HepG2 (cell line): Measurements from ENCODE around the gene SUPT6H. TPM values are rescaled to one million over a fixed set of nuclear protein-coding genes. Genes with fewer than 3 reads are reported as not detected.

Experiments
- ATF7 ChIP-seq, 2 experiments: fragments of 450-650 bp in 1 of 2; sonication (generic) in 1 of 2; formaldehyde crosslinking in 1 of 2; IDR thresholded peaks; 2 replicates each; pipeline versions ENCODE4 v1.4.0 to v1.6.1; 2016 to 2020; ENCODE audit warnings: antibody characterized with exemption in 1 of 2, mild to moderate bottlenecking in 1 of 2, missing genetic modification reagents in 1 of 2
- BCL6 ChIP-seq: IDR thresholded peaks from 2 replicates; pipeline ENCODE4 v1.6.1; 2016; ENCODE audit warnings: missing genetic modification reagents, missing compliant biosample characterization
- CEBPB ChIP-seq: IDR thresholded peaks from 2 replicates; pipeline ENCODE4 v1.6.1; 2011; ENCODE audit warnings: low read depth, low read length, improper control_type of control experiment, borderline replicate concordance
- FOXK2 ChIP-seq: fragments of 450-650 bp; IDR thresholded peaks from 2 replicates; pipeline ENCODE4 v1.6.1; 2016
- HMGA1 ChIP-seq: sonication (generic); formaldehyde crosslinking; conservative IDR thresholded peaks from 2 replicates; pipeline ENCODE4 v1.4.0; 2020; ENCODE audit warnings: missing genetic modification reagents
- PHF21A ChIP-seq: sonication (generic); formaldehyde crosslinking; IDR thresholded peaks from 2 replicates; pipeline ENCODE4 v1.5.0; 2020; ENCODE audit warnings: mild to moderate bottlenecking, missing genetic modification reagents
- PLRG1 ChIP-seq: fragments of 450-650 bp; conservative IDR thresholded peaks from 2 replicates; pipeline ENCODE4 v1.6.1; 2016
- RXRB ChIP-seq: IDR thresholded peaks from 2 replicates; pipeline ENCODE4 v1.6.1; 2016; ENCODE audit warnings: borderline replicate concordance, missing genetic modification reagents, missing compliant biosample characterization
- ZBTB1 ChIP-seq: sonication (generic); formaldehyde crosslinking; IDR thresholded peaks from 2 replicates; pipeline ENCODE4 v1.4.0; 2020; ENCODE audit warnings: missing genetic modification reagents, borderline replicate concordance
- ZFP37 ChIP-seq: sonication (generic); formaldehyde crosslinking; IDR thresholded peaks from 2 replicates; pipeline ENCODE4 v1.4.0; 2020; ENCODE audit warnings: missing genetic modification reagents, borderline replicate concordance
- ZFX ChIP-seq: sonication (generic); formaldehyde crosslinking; IDR thresholded peaks from 2 replicates; pipeline ENCODE4 v1.4.0; 2020; ENCODE audit warnings: mild to moderate bottlenecking, low read depth, missing genetic modification reagents, moderate library complexity
- ZNF343 ChIP-seq: sonication (generic); formaldehyde crosslinking; IDR thresholded peaks from 2 replicates; pipeline ENCODE4 v1.4.0; 2020; ENCODE audit warnings: mild to moderate bottlenecking, missing genetic modification reagents
- ZNF441 ChIP-seq: sonication (generic); formaldehyde crosslinking; IDR thresholded peaks from 2 replicates; pipeline ENCODE4 v1.7.0; 2021; ENCODE audit warnings: missing genetic modification reagents, borderline replicate concordance
- ZNF569 ChIP-seq: sonication (generic); formaldehyde crosslinking; IDR thresholded peaks from 2 replicates; pipeline ENCODE4 v1.5.0; 2020; ENCODE audit warnings: mild to moderate bottlenecking, missing genetic modification reagents, moderate library complexity, borderline replicate concordance
- ZNF570 ChIP-seq: sonication (generic); formaldehyde crosslinking; IDR thresholded peaks from 2 replicates; pipeline ENCODE4 v1.4.0; 2020; ENCODE audit warnings: mild to moderate bottlenecking, missing genetic modification reagents, borderline replicate concordance
- ZSCAN21 ChIP-seq: sonication (generic); formaldehyde crosslinking; IDR thresholded peaks from 2 replicates; pipeline ENCODE4 v1.8.0; 2022; ENCODE audit warnings: mild to moderate bottlenecking, missing genetic modification reagents, moderate library complexity, borderline replicate concordance
- polyA plus RNA-seq, 8 experiments: library from polyadenylated mRNA; depleted of rRNA in 3 of 8; stranded (reverse) in 7 of 8; unstranded in 1 of 8; fragments of >200 nt; fragmentation: Illumina TruSeq in 4 of 8; extraction: Trizol in 4 of 8; gene quantifications; 2 replicates each; pipeline versions ENCODE4 v1.2.1 to v1.2.3, GENCODE V29; 2011 to 2016; ENCODE audit warnings: low read depth in 4 of 8, missing spikeins in 1 of 8, mixed read lengths in 1 of 8; ENCODE audit not compliant: insufficient read depth in 1 of 8
- total RNA-seq, 5 experiments: library from RNA; depleted of rRNA; stranded (reverse); fragments of >200 nt; fragmentation: Illumina TruSeq; extraction: Trizol; gene quantifications; 2 replicates each; pipeline ENCODE4 v1.2.3, GENCODE V29; 2016; ENCODE audit warnings: low read depth in 1 of 5
- TF ChIP-seq, protein P1 (sequence below): sonication (generic); formaldehyde crosslinking; IDR thresholded peaks from 2 replicates; pipeline ENCODE4 v1.8.0; 2022; ENCODE audit warnings: mild to moderate bottlenecking, missing genetic modification reagents, borderline replicate concordance
- TF ChIP-seq, protein P2 (sequence below): fragments of 450-650 bp; IDR thresholded peaks from 2 replicates; pipeline ENCODE4 v1.6.1; 2016
- TF ChIP-seq, protein P3 (sequence below): sonication (generic); formaldehyde crosslinking; IDR thresholded peaks from 2 replicates; pipeline ENCODE4 v1.4.0; 2020; ENCODE audit warnings: missing genetic modification reagents
- TF ChIP-seq, protein P4 (sequence below): IDR thresholded peaks from 2 replicates; pipeline ENCODE4 v1.6.1; 2016; ENCODE audit warnings: low read depth
- TF ChIP-seq, protein P5 (sequence below): sonication (generic); formaldehyde crosslinking; IDR thresholded peaks from 2 replicates; pipeline ENCODE4 v1.4.0; 2020; ENCODE audit warnings: mild to moderate bottlenecking, low read depth, missing genetic modification reagents

The SUPT6H gene
- total and polyA plus RNA-seq, 2 of the 13 experiments (the other 11 are each of a cell fraction or from before 2014, with no cell fraction given) = 32.7 to 39.9 TPM

DNA sequence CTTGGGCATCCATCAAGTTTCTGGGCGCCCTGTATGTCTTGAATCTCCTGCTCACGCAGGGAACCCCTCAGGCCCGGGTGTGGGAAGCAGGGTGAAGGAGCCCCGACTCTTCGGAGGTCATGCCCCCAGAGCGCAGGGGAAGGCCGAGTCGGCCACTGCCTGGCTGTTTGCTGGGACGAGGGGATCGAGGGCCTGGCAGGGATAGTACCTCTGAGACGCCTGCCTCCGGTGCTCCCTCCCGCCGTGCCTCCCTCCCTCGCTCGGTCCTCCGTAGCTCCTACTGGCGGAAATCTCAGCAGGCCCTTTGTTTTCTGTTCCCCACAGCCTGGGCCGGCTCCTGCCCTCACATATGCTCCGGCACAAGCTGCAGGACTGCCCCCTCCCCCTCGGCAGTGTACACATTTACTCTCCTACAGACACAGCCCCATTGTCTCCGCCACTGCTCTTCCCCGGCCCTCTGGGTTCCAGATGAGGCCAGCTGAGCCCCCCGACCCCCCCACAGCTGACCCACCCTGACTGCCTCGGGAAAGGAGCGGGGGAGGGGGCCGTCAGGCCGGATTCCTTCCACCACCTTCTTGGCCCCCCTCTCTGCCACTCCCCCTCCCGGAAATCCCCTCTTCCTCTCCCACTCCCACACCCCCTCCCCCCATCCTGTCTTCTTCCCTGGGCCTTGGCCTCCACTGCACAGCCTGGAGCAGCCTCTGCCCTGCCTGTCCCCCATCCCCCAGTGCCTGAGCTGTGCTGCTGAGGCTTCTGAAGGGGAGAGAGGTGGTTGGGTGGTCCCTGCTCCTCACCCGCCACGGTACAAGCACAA lies 83.2 kb downstream of the SUPT6H start (continued):
- TF ChIP-seq, protein P1, sequence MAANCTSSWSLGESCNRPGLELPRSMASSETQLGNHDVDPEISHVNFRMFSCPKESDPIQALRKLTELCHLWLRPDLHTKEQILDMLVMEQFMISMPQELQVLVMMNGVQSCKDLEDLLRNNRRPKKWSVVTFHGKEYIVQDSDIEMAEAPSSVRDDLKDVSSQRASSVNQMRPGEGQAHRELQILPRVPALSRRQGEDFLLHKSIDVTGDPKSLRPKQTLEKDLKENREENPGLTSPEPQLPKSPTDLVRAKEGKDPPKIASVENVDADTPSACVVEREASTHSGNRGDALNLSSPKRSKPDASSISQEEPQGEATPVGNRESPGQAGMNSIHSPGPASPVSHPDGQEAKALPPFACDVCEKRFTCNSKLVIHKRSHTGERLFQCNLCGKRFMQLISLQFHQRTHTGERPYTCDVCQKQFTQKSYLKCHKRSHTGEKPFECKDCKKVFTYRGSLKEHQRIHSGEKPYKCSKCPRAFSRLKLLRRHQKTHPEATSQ = no peak
- TF ChIP-seq ZSCAN21 (CRISPR knock-in tag) (peak; percentile 75; the same call in 1 of the 2 replicates), ZNF441 (CRISPR knock-in tag) (no peak), ZNF343 (CRISPR knock-in tag) (no peak), RXRB (CRISPR knock-in tag) (peak; percentile 45), ATF7 (IDR thresholded peaks at IDR 0.05) (no peak), ATF7 (CRISPR knock-in tag; IDR thresholded peaks at IDR 0.05) (no peak), BCL6 (CRISPR knock-in tag) (no peak), ZNF570 (no peak), PLRG1 (no peak), ZNF569 (no peak), HMGA1 (CRISPR knock-in tag) (no peak), CEBPB (no peak), ZFX (peak; percentile 73), ZBTB1 (CRISPR knock-in tag) (no peak), PHF21A (CRISPR knock-in tag) (peak; percentile 90), FOXK2 (no peak), ZFP37 (CRISPR knock-in tag) (no peak)
- TF ChIP-seq, protein P2, sequence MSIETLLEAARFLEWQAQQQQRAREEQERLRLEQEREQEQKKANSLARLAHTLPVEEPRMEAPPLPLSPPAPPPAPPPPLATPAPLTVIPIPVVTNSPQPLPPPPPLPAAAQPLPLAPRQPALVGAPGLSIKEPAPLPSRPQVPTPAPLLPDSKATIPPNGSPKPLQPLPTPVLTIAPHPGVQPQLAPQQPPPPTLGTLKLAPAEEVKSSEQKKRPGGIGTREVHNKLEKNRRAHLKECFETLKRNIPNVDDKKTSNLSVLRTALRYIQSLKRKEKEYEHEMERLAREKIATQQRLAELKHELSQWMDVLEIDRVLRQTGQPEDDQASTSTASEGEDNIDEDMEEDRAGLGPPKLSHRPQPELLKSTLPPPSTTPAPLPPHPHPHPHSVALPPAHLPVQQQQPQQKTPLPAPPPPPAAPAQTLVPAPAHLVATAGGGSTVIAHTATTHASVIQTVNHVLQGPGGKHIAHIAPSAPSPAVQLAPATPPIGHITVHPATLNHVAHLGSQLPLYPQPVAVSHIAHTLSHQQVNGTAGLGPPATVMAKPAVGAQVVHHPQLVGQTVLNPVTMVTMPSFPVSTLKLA = peak; percentile 16; the same call in 1 of the 2 replicates
- TF ChIP-seq, protein P3, sequence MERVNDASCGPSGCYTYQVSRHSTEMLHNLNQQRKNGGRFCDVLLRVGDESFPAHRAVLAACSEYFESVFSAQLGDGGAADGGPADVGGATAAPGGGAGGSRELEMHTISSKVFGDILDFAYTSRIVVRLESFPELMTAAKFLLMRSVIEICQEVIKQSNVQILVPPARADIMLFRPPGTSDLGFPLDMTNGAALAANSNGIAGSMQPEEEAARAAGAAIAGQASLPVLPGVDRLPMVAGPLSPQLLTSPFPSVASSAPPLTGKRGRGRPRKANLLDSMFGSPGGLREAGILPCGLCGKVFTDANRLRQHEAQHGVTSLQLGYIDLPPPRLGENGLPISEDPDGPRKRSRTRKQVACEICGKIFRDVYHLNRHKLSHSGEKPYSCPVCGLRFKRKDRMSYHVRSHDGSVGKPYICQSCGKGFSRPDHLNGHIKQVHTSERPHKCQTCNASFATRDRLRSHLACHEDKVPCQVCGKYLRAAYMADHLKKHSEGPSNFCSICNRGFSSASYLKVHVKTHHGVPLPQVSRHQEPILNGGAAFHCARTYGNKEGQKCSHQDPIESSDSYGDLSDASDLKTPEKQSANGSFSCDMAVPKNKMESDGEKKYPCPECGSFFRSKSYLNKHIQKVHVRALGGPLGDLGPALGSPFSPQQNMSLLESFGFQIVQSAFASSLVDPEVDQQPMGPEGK (CRISPR knock-in tag) = peak; percentile 99
- TF ChIP-seq, protein P4, sequence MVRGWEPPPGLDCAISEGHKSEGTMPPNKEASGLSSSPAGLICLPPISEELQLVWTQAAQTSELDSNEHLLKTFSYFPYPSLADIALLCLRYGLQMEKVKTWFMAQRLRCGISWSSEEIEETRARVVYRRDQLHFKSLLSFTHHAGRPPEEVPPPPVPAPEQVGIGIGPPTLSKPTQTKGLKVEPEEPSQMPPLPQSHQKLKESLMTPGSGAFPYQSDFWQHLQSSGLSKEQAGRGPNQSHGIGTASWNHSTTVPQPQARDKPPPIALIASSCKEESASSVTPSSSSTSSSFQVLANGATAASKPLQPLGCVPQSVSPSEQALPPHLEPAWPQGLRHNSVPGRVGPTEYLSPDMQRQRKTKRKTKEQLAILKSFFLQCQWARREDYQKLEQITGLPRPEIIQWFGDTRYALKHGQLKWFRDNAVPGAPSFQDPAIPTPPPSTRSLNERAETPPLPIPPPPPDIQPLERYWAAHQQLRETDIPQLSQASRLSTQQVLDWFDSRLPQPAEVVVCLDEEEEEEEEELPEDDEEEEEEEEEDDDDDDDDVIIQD (CRISPR knock-in tag) = no peak
- TF ChIP-seq, protein P5, sequence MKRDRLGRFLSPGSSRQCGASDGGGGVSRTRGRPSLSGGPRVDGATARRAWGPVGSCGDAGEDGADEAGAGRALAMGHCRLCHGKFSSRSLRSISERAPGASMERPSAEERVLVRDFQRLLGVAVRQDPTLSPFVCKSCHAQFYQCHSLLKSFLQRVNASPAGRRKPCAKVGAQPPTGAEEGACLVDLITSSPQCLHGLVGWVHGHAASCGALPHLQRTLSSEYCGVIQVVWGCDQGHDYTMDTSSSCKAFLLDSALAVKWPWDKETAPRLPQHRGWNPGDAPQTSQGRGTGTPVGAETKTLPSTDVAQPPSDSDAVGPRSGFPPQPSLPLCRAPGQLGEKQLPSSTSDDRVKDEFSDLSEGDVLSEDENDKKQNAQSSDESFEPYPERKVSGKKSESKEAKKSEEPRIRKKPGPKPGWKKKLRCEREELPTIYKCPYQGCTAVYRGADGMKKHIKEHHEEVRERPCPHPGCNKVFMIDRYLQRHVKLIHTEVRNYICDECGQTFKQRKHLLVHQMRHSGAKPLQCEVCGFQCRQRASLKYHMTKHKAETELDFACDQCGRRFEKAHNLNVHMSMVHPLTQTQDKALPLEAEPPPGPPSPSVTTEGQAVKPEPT (CRISPR knock-in tag) = no peak; the same call in 1 of the 2 replicates
